Activated naive CD4-positive, alpha-beta T cell treated with anti-CD3 and anti-CD28 coated beads for 36 hours (primary cell): Measurements from ENCODE around the gene CCDC149. TPM values are rescaled to one million over a fixed set of nuclear protein-coding genes. Genes with fewer than 3 reads are reported as not detected.

Source experiments
- CTCF ChIA-PET: fragments of 350-600 bp; sonication (Branson Sonifier 250); formaldehyde crosslinking; loops from one replicate; lab custom pipeline; 2021; ENCODE audit warnings: antibody characterized with exemption; lab: Charles Lee
- DNase-seq: peaks from one replicate; pipeline ENCODE4 v3.0.0-alpha.2; 2020
- H3K27ac Mint-ChIP-seq: one replicate; pipeline ENCODE4 v1.8.0; 2021; ENCODE audit warnings: mild to moderate bottlenecking, mixed read lengths
- H3K27me3 Mint-ChIP-seq: one replicate; pipeline ENCODE4 v1.8.0; 2021; ENCODE audit warnings: low read depth, mixed read lengths
- H3K36me3 Mint-ChIP-seq: one replicate; pipeline ENCODE4 v1.8.0; 2021; ENCODE audit warnings: low read depth, mixed read lengths
- H3K4me1 Mint-ChIP-seq: one replicate; pipeline ENCODE4 v1.8.0; 2021; ENCODE audit warnings: low read depth, mixed read lengths
- H3K4me3 Mint-ChIP-seq: one replicate; pipeline ENCODE4 v1.8.0; 2021; ENCODE audit warnings: mild to moderate bottlenecking, moderate library complexity, mixed read lengths
- H3K9me3 Mint-ChIP-seq: one replicate; pipeline ENCODE4 v1.8.0; 2021; ENCODE audit warnings: mixed read lengths
- intact Hi-C: fragments of 100-400 bp; cut with micrococcal nuclease; formaldehyde crosslinking; loops from one replicate; pipeline ENCODE4 v1.15.1; 2023
- total RNA-seq, 2 experiments: library from RNA; stranded (reverse); gene quantifications; one replicate each; pipeline ENCODE4 v1.2.3, GENCODE V29; 2021

CCDC149 gene
- total RNA-seq, 2 experiments from 2014 or later = not detected

GRCh38 chr4:24867766-24868296 is 45.0 kb downstream of the CCDC149 start:
- no peak for DNase-seq
- H3K4me1 Mint-ChIP-seq = no peaks in the 10 kb centered on the region
- CTCF ChIA-PET = no interaction called here
- no peak overlapping the region for H3K4me3 Mint-ChIP-seq
- peaks cover 9% of the 10 kb centered on the region for H3K9me3 Mint-ChIP-seq
- H3K27ac Mint-ChIP-seq = no peak overlapping the region
- no peaks in the 10 kb centered on the region for H3K27me3 Mint-ChIP-seq
- no peaks in the 10 kb centered on the region for H3K36me3 Mint-ChIP-seq
- intact Hi-C loops = no loop called here

DNA sequence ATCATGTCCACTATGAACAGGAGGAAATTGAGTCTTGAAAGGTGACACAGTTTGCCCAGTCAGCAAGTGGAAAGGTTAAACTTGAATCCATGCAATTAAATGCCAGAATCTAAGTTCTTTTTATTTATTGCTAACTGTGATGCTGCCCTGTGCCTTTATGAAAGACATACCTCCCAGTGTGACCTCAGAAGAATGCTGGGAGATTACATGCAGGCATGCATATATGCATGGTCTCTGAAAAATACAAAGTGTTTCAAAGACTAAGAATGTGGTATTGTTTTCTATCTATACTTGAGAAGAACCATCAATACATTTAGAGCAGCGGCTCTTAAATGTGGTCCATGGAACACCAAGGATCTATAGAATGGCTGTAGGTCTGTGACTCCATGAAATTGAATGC is 45.6 kb downstream of the CCDC149 start:
- CTCF ChIA-PET = interaction anchor here (0.5 kb wide), 1 partner anchor 178 kb away, joined by 3 read pairs; no protein-coding TSS in a partner anchor
- Mint-ChIP-seq H3K9me3 (peaks cover 14% of the 10 kb centered on the region), H3K27me3 (no peaks in the 10 kb centered on the region), H3K4me1 (no peaks in the 10 kb centered on the region), H3K36me3 (no peaks in the 10 kb centered on the region), H3K27ac (no peak overlapping the region), H3K4me3 (no peak overlapping the region)
- no peak for DNase-seq
- intact Hi-C loops = no loop called here

GRCh38 chr4:24865401-24865800 is 47.4 kb downstream of the CCDC149 start:
- H3K4me3 Mint-ChIP-seq = no peak overlapping the region
- no peak for DNase-seq
- H3K9me3 Mint-ChIP-seq = peaks cover 18% of the 10 kb centered on the region
- no peak overlapping the region for H3K27ac Mint-ChIP-seq
- no peaks in the 10 kb centered on the region for H3K27me3 Mint-ChIP-seq
- intact Hi-C loops = no loop called here
- H3K36me3 Mint-ChIP-seq = no peaks in the 10 kb centered on the region
- CTCF ChIA-PET = no interaction called here
- H3K4me1 Mint-ChIP-seq = no peaks in the 10 kb centered on the region

DNA sequence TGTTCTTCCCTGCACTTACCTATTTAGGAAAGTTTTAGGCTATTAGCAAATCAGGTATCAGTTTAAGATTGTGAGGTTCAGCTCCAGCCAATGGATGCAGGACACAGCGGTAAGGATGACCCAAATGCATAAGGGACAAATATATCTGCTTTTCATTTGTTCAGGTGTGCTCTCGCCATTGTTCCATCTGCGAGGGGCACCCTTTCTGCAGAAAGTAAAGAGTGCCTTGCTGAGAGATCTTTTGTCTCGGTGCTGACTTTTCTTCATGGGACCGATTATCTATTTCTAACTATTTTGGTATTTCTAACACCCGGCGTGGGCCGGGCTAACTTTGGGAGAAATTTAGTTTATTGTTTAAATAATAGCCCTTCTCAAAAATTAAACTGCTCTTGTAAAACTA is 49.0 kb downstream of the CCDC149 start:
- H3K27me3 Mint-ChIP-seq = no peaks in the 10 kb centered on the region
- no peak for DNase-seq
- no peak overlapping the region for H3K27ac Mint-ChIP-seq
- peaks cover 18% of the 10 kb centered on the region for H3K9me3 Mint-ChIP-seq
- intact Hi-C loops = no loop called here
- CTCF ChIA-PET = interaction anchor here (0.6 kb wide), 1 partner anchor 10 kb away, joined by 3 read pairs; no protein-coding TSS in a partner anchor
- H3K36me3 Mint-ChIP-seq = no peaks in the 10 kb centered on the region
- H3K4me1 Mint-ChIP-seq = no peaks in the 10 kb centered on the region
- H3K4me3 Mint-ChIP-seq = no peak overlapping the region

GRCh38 chr4:24862073-24862751 is 50.6 kb downstream of the CCDC149 start:
- no peak overlapping the region for H3K27ac Mint-ChIP-seq
- CTCF ChIA-PET = no interaction called here
- intact Hi-C loops = no loop called here
- peaks cover 18% of the 10 kb centered on the region for H3K9me3 Mint-ChIP-seq
- DNase-seq = no peak
- H3K27me3 Mint-ChIP-seq = no peaks in the 10 kb centered on the region
- no peaks in the 10 kb centered on the region for H3K4me1 Mint-ChIP-seq
- H3K36me3 Mint-ChIP-seq = no peaks in the 10 kb centered on the region
- H3K4me3 Mint-ChIP-seq = no peak overlapping the region

DNA sequence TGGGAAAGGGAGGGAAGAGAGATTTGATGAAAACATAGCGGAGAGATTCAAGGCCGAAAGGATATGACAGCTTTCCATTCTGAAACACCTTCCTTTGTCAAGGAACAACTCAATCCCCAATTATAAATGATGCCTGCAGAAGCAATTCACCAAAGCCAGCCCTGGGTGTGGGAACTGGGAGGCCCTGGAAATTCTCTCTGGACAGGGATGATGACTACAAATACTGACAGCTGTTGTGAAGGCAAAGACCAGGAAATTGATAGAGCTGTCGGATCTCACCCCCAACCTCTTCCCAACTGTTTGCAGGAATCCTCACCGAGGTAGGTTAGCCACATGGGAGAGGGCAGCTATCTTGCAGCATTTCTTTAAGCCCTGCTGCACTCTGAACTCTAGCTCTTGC is 54.3 kb downstream of the CCDC149 start:
- intact Hi-C loops = no loop called here
- H3K4me3 Mint-ChIP-seq = no peak overlapping the region
- CTCF ChIA-PET = no interaction called here
- peaks cover 9% of the 10 kb centered on the region for H3K27me3 Mint-ChIP-seq
- no peak overlapping the region for H3K27ac Mint-ChIP-seq
- DNase-seq = no peak
- no peaks in the 10 kb centered on the region for H3K36me3 Mint-ChIP-seq
- peaks cover 11% of the 10 kb centered on the region for H3K9me3 Mint-ChIP-seq
- no peaks in the 10 kb centered on the region for H3K4me1 Mint-ChIP-seq

- H3K27ac Mint-ChIP-seq = no peak overlapping the region
- no peaks in the 10 kb centered on the region for H3K36me3 Mint-ChIP-seq
- peaks cover 9% of the 10 kb centered on the region for H3K9me3 Mint-ChIP-seq
- intact Hi-C loops = no loop called here
- CTCF ChIA-PET = no interaction called here
- no peak for DNase-seq
- no peaks in the 10 kb centered on the region for H3K4me1 Mint-ChIP-seq
- peaks cover 9% of the 10 kb centered on the region for H3K27me3 Mint-ChIP-seq
- no peak overlapping the region for H3K4me3 Mint-ChIP-seq
Measured at GRCh38 chr4:24858026-24858425, 54.8 kb downstream of the CCDC149 start.

DNA sequence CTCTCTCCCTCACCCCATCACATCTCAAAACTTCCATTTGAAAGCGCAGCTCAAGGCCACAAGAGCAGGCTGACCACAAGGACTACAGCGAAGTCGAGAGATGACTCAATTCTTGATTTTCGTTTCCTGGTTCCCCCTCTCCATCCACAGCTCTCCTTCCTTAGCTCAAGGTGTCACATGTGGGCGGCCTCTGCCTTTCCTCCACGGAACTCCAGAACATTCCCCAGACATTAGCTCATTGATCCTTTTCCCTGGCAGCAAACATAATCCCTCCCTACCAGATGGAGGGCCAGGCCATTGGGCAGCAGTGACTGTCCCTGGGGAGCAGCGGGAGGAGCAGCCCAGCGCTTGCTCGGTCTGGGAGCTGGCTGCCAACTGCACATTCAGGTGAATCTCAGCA is 56.3 kb downstream of the CCDC149 start:
- no peaks in the 10 kb centered on the region for H3K4me1 Mint-ChIP-seq
- no peaks in the 10 kb centered on the region for H3K36me3 Mint-ChIP-seq
- H3K4me3 Mint-ChIP-seq = no peak overlapping the region
- intact Hi-C loops = no loop called here
- DNase-seq = no peak
- H3K9me3 Mint-ChIP-seq = peaks cover 4% of the 10 kb centered on the region
- H3K27me3 Mint-ChIP-seq = peaks cover 9% of the 10 kb centered on the region
- CTCF ChIA-PET = no interaction called here
- H3K27ac Mint-ChIP-seq = no peak overlapping the region

DNA sequence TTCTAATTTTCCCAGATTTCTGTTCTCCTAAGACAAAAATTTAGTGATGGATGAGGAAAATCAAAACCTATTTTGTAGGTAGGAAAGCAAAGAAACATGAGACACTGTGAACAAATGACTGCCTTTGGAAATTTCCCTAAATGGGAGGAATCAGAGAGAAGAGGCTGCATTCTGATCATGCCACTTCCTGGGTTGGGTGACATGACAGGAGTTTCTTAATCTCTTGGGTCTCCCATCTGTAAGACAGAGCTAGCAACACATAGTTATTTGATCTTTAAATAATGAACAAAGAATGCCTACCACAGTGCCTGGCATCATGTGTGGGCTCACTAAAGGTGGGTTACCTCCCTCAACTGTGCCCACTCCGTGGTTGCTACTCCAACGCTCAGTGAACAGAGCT is 57.1 kb downstream of the CCDC149 start:
- Mint-ChIP-seq H3K27me3 (peaks cover 9% of the 10 kb centered on the region), H3K27ac (no peak overlapping the region), H3K36me3 (no peaks in the 10 kb centered on the region), H3K4me1 (no peaks in the 10 kb centered on the region), H3K4me3 (no peak overlapping the region), H3K9me3 (no peaks in the 10 kb centered on the region)
- intact Hi-C loops = no loop called here
- DNase-seq = no peak
- CTCF ChIA-PET = interaction anchor here (0.6 kb wide), 1 partner anchor 27 kb away, joined by 3 read pairs; no protein-coding TSS in a partner anchor

- no peak for DNase-seq
- Mint-ChIP-seq H3K9me3 (no peaks in the 10 kb centered on the region), H3K36me3 (no peaks in the 10 kb centered on the region), H3K4me3 (no peak overlapping the region), H3K4me1 (no peaks in the 10 kb centered on the region), H3K27ac (no peak overlapping the region), H3K27me3 (peaks cover 12% of the 10 kb centered on the region)
- CTCF ChIA-PET = interaction anchor here (0.6 to 0.7 kb wide), 2 partner anchors 10 to 26 kb away, joined by 3 read pairs; no protein-coding TSS in a partner anchor
- intact Hi-C loops = no loop called here
Measured at GRCh38 chr4:24853142-24853541, 59.7 kb downstream of the CCDC149 start.

DNA sequence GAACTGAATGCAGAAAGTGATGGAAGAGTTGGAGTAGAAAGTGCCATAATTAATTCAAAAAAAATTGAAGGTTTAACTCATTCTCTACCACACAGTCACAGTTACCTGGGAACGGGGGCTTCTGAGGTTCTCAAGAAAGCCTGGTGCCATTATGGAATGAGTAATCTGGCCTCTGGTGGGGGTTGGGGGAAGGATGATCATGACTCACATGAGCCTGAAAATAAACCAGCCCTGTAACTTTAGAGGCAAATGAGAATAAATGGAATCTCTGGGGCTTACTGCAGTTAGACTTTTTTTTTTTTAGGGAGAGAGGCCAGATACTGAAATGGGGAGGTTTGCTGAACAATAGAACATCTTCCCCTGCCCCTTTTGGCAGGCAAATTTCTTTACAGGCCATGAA is 62.2 kb downstream of the CCDC149 start:
- DNase-seq = no peak
- intact Hi-C loops = no loop called here
- no peak overlapping the region for H3K4me3 Mint-ChIP-seq
- no peak overlapping the region for H3K27ac Mint-ChIP-seq
- H3K27me3 Mint-ChIP-seq = peaks cover 9% of the 10 kb centered on the region
- H3K9me3 Mint-ChIP-seq = no peaks in the 10 kb centered on the region
- H3K4me1 Mint-ChIP-seq = no peaks in the 10 kb centered on the region
- H3K36me3 Mint-ChIP-seq = no peaks in the 10 kb centered on the region
- CTCF ChIA-PET = no interaction called here

GRCh38 chr4:24849756-24850155 is 63.1 kb downstream of the CCDC149 start:
- H3K27ac Mint-ChIP-seq = no peak overlapping the region
- DNase-seq = no peak
- intact Hi-C loops = no loop called here

DNA sequence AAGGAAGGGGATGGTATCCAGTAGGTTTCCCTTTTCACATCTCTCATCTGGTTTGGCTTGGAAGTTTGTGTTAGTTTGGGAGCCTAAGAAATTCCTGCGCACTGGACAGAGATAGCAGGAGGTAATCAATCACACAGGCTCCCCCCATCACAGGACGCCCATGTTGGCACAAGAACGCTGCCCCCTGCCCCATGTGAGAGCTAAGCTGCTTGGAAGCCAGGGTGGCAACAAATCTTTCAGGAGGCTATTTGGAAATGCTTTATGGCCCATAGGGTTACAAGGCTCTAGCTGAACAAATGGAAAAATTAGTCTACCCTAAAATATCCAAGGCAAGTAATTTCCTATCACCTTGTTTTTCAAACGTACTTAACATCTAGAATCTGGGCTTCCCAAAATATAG is 63.5 kb downstream of the CCDC149 start:
- CTCF ChIA-PET = interaction anchor here (0.9 kb wide), 1 partner anchor 32 kb away, joined by 3 read pairs; no protein-coding TSS in a partner anchor
- no peak overlapping the region for H3K27ac Mint-ChIP-seq
- intact Hi-C loops = no loop called here
- H3K9me3 Mint-ChIP-seq = no peaks in the 10 kb centered on the region
- H3K36me3 Mint-ChIP-seq = no peaks in the 10 kb centered on the region
- no peaks in the 10 kb centered on the region for H3K4me1 Mint-ChIP-seq
- H3K4me3 Mint-ChIP-seq = no peak overlapping the region
- peaks cover 9% of the 10 kb centered on the region for H3K27me3 Mint-ChIP-seq
- no peak for DNase-seq

More at GRCh38 chr4:24849756-24850155, 63.1 kb downstream of the CCDC149 start:
- Mint-ChIP-seq H3K36me3 (no peaks in the 10 kb centered on the region), H3K9me3 (no peaks in the 10 kb centered on the region), H3K4me1 (no peaks in the 10 kb centered on the region), H3K4me3 (no peak overlapping the region), H3K27me3 (peaks cover 9% of the 10 kb centered on the region)
- CTCF ChIA-PET = interaction anchor here (0.9 kb wide), 1 partner anchor 32 kb away, joined by 3 read pairs; no protein-coding TSS in a partner anchor
